T47D (cell line): ENCODE measurements around the gene SINHCAF.
A peak's percentile ranks its signal among the peaks of the same experiment; 100 is the strongest.
"Not testable (repeated sequence)": the region's sequence is repeated elsewhere in the genome, so short reads cannot be mapped to it uniquely, and the experiment has no call there.

Experiments
- DNase-seq, 2 experiments: peaks; one replicate each; pipeline versions ENCODE4 v3.0.0 to v3.0.0-alpha.2; 2011 to 2012; ENCODE audit warnings: low read depth in 1 of 2, low spot score in 1 of 2
- JUND ChIP-seq: IDR thresholded peaks from 2 replicates; pipeline ENCODE4 v1.6.1; 2012; ENCODE audit warnings: low read depth
- in situ Hi-C: cut with HindIII; loops from 2 replicates; pipeline ENCODE4 v1.10.0; 2016; ENCODE audit warnings: low sequenced_read_pairs, low pct_unique_long_range_greater_than_20kb

The SINHCAF gene, protein sequence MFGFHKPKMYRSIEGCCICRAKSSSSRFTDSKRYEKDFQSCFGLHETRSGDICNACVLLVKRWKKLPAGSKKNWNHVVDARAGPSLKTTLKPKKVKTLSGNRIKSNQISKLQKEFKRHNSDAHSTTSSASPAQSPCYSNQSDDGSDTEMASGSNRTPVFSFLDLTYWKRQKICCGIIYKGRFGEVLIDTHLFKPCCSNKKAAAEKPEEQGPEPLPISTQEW

DNA sequence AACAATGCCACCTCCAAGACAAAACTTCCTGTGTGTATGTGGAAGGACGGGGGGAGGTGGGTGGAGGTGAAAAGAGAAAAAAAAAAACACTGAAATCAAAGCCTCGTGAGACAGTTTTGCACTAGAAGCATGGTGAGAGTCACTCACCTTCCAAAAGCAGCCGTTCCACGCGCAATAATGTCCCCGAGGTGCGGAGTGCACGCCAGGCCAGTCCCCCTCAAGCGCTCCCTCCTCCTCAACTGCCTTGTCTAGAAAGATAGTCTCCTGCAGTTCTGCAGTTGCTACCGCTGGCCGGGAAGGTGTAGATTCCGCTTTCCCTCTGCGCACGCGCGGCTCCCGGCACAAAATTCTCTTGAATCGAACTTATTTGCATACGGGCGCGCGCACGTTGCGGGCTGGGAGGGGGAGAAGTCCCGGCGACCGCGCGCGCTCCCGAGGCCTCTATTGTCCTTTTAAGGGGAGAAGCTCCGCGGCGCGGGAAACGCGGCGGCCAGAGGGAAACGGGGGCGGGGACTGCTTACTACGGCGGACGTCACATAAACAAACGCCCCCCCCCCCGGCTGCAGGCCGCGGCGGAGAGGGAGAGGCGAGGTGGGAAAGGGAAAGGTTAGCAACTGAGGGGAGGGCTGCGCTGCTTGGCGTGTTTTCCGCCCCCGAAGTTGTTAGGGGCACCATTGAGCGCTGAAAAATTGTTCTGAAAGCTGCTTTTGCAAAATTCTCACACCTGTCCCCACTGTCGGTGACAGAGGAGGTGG is at the start of gene SINHCAF:
Gene SINHCAF, minus strand, starts transcription at position 274 of the 755 bp plus-strand sequence. CDS start 27,946 bp downstream, outside the sequence.
- in situ Hi-C loops: no loop called here
- no peak for TF ChIP-seq JUND

DNA sequence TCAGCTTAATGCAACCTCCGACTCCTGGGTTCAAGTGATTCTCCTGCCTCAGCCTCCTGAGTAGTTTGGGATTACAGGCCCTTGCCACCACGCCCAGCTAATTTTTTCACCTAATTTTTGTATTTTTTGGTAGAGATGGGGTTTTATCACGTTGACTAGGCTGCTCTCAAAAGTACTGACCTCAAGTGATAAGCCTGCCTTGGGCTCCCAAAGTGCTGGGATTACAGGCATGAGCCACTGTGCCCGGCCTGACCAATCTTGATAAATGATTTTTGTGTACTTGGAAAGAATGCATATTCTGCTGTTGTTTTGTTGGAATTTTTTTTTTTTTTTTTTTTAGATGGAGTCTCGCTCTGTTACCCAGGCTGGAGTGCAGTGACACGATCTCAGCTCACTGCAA is 49.5 kb upstream of the SINHCAF start:
- in situ Hi-C loops, DNase-seq: not testable (repeated sequence)

More for the DNA sequence above, at the start of gene SINHCAF:
- DNase-seq: peak; percentile 91 to 99

DNA sequence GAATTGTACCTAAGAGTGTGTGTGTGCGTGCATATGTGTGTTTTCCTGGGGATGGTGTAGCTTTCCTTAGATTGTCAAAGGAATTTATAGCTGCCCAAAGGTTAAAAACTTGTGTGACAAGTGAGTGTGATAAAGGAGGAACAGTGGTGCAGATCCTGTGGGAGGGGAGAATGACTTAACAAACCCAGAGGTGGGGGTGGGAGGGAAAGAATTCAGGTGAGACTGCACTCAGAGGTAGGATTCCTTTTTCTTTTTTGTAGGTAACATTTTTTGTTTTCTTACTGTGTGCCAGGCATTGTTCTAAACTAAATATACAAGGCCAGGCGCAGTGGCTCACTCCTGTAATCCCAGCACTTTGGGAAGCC is 45.3 kb upstream of the SINHCAF start:
- no peak for DNase-seq
- in situ Hi-C loops: no loop called here
- TF ChIP-seq JUND: no peak

DNA sequence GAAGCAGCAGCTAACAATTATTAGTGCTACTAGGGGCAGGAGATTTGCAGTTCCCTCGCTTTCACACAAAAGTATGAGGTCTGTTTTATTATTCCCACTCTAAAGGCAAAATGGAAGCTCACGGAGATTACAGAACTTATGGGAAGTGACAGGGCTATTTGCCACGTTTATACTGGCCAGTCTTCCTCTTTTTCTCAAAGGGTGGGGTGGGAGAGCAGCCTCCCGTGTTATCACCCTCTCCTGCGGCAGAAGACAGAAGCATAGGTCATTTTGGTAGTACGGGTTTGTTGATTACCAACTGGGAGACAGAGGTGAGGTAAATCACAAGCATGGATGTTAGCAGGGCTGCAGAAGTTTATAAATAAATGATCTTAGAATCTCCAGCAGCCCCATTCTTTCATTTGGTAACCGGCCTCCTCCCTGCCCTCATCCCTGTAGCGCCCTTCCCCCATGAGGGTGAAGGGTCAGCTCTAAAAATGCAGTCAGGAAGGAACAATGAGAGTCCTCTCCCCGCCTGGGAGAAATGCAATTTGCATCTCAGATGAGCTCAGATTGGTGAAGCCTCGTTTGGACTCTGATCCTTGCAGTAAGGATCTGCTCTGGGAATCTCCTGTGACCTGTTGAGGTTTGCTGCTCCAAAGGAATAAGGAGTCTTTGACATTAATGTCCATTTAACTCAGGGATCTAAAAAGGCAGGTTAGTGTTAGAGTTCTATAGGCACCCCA is 44.7 kb upstream of the SINHCAF start:
- in situ Hi-C loops: no loop called here
- DNase-seq: no peak
- no peak for TF ChIP-seq JUND

DNA sequence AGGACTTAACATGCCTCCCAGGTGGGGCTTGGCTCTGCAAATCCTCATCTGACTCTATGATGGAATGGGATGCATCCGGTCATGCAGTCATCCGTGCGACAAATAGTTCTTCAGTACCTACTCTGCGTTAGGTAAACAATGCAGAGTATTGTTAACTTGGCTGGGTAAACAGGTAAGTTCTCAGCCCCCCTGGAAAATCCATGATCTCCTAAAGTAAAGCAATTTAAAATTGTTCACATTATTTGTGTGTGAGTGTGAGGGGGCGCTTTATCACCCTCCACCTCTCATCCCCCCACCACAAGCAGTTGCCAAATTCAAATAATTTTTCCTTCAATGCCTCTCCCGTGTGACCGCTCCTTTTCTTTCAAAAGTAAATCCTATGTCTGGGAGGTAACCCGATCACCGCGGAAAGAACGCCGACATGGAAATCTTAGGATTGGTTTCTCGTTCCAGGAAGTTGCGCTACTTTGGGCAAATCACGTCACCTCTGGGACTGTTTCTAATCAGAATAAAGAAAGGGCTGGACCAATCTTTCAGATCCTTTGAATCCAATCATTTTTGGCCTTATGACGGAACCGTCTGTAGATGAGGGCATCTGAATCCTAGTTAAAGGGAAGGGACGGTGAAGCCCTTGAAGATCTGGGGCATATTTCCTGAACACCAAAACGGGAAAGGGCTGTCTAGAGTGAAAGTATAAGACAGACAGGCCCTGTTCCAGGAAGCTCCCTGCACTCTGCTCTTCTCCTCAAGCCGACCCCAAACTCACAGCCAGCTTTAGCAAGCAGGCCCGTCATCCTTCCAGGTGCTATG is 44.0 kb upstream of the SINHCAF start:
- no peak for TF ChIP-seq JUND
- no peak for DNase-seq
- in situ Hi-C loops: no loop called here

DNA sequence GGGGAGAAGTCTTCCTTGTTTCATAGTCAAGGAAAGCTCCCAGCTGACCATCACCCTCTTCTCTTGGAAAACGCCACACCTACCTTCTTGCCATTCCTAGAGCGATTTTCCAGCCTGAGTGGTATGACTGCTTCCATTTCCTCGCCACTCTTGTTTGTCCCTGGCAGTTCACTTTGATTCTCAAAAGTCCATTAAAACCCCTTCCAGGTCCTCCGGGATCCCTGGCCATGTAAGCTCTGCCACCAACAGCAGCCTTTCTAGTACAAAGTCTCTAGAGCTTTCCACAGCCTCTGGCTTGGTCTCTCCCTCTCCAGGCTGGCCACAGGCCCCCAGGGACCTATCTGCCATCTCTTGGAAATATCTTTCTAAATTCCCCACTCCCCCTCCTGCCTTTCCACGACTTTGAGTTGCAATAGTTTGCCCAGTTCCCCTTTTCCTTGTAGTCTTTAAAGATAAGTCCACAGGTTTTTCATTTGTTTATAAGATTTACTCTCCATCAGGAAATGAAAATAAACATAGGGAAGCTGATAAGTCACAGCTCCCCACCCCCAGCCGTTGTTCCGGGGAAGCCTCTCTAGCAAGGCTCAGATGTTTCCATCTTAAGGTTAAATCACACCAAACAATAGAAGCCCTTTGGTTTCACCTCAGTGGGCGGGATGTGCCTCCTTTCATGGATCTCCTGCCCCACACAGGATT is 42.9 kb upstream of the SINHCAF start:
- in situ Hi-C loops: no loop called here
- TF ChIP-seq JUND: no peak
- no peak for DNase-seq

DNA sequence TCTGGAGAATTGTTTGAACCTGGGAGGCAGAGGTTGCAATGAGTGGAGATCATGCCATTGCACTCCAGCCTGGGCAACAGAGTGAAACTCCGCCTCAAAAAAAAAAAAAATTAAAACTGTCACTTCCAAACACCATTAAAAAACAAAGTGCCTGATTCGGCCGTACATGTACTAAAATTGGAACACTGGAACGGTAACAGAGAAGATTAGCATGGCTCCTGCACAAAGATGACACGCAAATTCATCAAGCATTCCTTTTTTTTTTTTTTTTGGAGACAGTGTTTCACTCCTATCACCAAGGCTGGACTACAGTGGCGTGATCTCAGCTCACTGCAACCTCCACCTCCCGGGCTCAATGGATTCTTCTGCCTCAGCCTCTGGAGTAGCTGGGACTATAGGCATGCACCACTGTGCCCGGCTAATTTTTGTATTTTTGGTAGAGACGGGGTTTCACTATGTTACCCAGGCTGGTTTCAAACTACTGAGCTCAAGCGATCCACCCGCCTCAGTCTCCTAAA is 40.2 kb upstream of the SINHCAF start:
- in situ Hi-C loops: no loop called here
- no peak for DNase-seq

DNA sequence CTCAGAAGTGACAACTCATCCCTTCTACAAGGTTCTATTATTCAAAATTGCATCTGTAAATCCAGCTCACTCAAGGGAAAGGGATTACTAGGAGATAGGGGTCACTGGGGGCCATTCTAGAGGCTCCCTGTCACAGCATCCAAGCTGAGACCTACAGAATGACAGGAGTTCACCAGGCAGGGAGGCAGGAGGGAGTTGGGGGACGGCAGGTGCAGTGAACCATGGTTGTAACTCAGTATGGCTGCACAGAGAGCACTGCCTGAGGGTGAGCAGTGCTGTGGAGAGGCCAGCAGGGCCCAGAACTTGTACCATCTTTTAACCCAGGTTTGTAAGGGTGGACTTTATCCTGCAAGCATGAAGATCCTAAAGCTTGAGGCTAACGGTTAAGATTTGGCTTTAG is 37.9 kb upstream of the SINHCAF start:
- in situ Hi-C loops: no loop called here
- no peak for TF ChIP-seq JUND

More for the DNA sequence above, 40.2 kb upstream of the SINHCAF start:
- TF ChIP-seq JUND: no peak

DNA sequence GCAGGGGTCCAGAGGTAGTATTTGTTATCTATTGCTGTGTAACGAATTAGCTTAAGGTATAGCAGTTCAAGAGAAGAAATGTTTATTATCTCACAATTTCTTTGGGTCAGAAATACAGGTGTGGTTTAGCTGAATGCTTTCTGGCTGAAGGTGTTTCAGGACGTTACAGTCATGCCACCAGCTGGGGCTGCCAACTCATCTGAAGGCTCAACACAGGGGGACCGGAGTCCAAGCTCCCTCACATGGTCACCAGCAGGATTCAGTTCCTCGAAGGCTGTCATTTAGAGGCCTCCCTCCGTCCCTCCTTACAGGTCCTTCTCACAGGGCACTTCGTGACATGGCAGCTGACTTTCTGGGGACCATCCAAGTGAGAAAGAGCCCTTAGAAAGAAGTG is 37.5 kb upstream of the SINHCAF start:
- TF ChIP-seq JUND: no peak
- in situ Hi-C loops: no loop called here
- DNase-seq: no peak

More for the DNA sequence above, 37.9 kb upstream of the SINHCAF start:
- DNase-seq: no peak

DNA sequence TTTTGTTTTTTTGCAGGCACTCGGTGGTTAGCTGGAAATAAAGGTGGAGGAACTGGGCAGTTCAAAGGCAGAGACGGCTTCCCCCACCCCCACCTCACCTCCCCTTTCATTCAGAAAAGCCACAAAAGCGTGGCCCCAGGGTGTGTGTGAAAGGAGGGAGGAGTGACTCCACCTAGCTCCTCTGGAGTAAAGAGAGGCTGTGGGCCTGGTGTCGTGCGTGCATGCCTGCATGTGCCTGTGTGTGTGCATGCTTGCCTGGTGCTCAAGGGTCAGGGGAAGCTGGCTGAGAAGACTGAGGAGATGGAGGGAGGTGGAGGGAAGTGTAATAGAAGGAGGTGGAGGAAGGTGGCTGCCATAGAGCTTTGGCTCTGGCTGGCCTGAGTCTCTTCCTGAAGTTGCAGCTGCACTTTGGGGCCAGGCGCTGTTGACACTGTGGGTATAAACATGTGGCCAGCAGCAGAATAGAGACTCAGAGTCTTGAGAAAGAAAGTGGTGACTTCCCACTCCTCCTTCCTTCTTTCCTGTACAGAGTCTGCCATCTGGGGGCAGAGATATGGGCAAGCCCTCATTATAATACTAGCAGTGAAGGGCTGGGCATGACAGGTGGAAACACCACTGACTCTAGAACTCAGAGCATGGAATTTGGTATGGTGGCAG is 36.9 kb upstream of the SINHCAF start:
- in situ Hi-C loops: no loop called here
- peak in 1 of 2 experiments; percentile 68 for DNase-seq
- no peak for TF ChIP-seq JUND

DNA sequence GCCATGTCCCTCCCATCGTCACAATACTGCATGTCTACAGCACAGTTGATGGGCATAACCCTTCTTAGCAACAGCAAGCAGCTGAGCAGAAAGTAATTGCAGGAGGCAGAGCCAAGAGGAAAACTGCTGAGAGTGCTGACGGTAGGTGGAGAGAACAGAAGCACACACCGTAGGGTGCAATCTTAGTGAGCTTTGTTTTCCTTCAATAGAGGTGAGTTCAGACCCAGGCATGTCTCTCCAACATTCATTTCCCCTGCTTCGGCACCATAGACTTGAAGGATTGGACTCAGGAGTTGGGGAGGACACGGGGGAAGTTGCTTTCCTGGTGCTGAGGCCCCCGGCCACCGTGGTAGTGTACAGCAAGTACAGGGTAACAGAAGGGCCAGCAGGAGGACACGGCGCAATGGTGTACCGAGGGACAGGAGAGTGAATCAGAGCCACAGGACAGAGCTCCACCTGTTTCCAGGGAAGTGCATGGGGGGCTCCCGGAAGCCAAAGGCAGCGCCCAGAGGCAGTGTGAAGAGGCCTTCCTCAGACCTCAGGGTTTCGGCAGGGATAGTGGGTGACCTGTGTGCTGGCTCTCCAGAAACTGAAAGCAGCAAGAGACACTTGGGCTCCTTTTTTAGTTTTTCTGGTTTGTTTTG is 36.3 kb upstream of the SINHCAF start:
- TF ChIP-seq JUND: no peak
- in situ Hi-C loops: no loop called here
- peak in 1 of 2 experiments; percentile 46 for DNase-seq
